ENCODE data around the gene IL19. TPM values are rescaled to one million over a fixed set of nuclear protein-coding genes. Genes with fewer than 3 reads are reported as not detected.
A peak's percentile ranks its signal among the peaks of the same experiment; 100 is the strongest.

The IL19 gene
- total RNA-seq, 2 donors from 2014 or later = not detected

DNA sequence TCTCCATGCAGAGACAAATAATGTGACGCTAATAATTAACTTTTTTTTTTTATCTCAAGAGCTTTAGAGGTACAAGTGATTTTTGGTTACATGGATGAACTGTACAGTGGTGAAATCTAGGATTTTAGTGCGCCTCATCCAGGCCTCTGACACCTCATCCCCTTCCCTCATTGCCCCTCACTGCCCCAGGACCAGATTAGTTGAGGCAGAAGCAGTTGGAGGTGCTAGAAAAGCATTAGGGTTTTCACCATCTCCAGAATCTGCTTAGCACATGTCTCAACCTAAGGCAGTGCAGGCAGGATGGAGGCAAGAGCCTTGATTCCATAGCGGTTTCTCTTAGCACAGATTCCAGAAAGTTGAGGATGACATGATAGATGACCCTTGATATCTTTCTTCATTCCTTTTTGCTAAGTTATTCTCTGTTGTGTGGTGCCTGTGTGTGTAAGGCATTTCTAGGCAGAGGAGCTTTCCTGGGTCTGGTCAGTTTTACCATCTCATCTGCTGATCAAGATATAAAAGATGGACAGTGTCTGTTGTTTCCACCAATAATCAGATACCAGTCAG is 18.0 kb downstream of the IL19 start:
- no peak overlapping the region for H3K4me3 Mint-ChIP-seq
- no peak for ATAC-seq (replicated peaks in 1 of 2)
- H3K27me3 Mint-ChIP-seq (ENCODE audit: low read depth) = peaks cover 40% of the 10 kb centered on the region
- DNase-seq = no peak
- H3K9me3 Mint-ChIP-seq = no peaks in the 10 kb centered on the region
- no peak overlapping the region for H3K27ac Mint-ChIP-seq
- H3K4me1 Mint-ChIP-seq (ENCODE audit: low read depth) = peaks cover 89% of the 10 kb centered on the region
- H3K36me3 Mint-ChIP-seq (ENCODE audit: insufficient read depth in 2 of 2) = peaks cover 0 to 1% of the 10 kb centered on the region in 2 donors

DNA sequence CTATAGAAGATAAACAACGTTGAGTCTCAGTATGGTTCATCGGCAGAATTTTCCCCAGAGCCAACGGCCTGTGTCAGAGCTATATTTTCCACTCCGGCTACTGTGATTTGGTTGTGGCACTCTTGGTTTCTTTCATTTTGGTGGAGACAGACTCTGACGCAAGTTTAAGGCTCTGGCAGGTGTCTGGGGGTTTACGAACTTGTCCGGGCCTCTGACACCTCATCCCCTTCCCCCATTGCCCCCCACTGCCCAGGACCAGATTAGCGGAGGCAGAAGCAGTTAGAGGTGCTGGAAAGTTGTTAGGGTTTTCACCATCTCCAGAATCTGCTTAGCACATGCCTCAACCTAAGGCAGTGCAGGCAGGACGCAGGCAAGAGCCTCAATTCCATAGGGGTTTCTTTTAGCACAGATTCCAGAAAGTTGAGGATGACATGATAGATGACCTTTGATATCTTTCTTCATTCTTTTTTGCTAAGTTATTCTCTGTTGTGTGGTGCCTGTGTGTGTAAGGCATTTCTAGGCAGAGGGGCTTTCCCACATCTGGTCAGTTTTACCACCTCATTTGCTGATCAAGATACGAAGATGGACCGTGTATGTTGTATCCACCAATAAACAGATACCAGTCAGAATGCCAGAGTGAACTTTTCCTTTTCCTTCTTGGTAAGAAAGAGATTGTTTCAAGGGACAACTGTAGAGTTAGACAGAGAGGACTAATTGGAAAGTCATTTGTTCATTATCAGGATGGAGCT is 20.1 kb downstream of the IL19 start:
- no peak for DNase-seq
- Mint-ChIP-seq H3K27ac (no peak overlapping the region), H3K4me1 (ENCODE audit: low read depth) (peaks cover 89% of the 10 kb centered on the region), H3K4me3 (peak overlapping the region; percentile 52 to 58), H3K36me3 (ENCODE audit: insufficient read depth in 2 of 2) (peaks cover 0 to 2% of the 10 kb centered on the region in 2 donors), H3K9me3 (no peaks in the 10 kb centered on the region), H3K27me3 (ENCODE audit: low read depth) (peaks cover 40% of the 10 kb centered on the region)
- no peak for ATAC-seq (replicated peaks in 1 of 2)

DNA sequence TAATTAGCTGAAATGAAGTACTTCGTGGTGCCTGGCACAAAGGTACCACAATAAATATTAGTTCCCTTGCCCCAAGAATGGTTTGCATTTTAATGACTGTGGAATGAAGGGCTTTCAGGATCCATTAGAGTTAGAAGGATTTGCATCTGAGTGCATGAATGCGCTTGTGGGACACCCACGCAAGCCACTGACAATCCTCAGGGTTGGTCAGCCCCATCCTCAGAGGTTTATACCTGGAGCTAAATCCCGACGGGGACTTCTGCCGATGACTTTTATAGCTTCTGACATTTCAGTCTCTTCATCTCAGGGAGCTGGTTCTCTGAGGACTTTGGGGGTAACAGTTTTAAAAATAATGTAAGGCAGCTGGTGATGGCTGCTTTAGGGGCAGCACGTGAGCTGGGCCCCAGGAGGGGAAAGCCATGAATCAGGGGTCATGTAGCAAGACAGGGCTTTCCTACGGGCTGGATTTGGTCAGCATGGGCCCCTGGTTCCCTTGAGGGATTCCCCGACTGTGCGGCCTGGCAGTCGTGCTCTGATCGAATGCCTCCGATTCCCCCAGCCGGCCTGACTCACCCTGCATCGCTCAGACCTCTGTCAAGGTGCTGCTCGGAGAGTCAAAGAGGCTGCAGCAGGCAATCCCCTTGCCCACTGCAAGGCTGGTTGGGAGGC is 22.5 kb downstream of the IL19 start:
- Mint-ChIP-seq H3K27me3 (ENCODE audit: low read depth) (peaks cover 25% of the 10 kb centered on the region), H3K36me3 (ENCODE audit: insufficient read depth in 2 of 2) (peaks cover 0 to 2% of the 10 kb centered on the region in 2 donors), H3K4me1 (ENCODE audit: low read depth) (peaks cover 78% of the 10 kb centered on the region), H3K9me3 (no peaks in the 10 kb centered on the region), H3K4me3 (peak overlapping the region; percentile 19 to 22), H3K27ac (no peak overlapping the region)
- DNase-seq (peak; percentile 54 to 68), ATAC-seq (replicated peaks in 1 of 2) (peak; percentile 56 to 63)

DNA sequence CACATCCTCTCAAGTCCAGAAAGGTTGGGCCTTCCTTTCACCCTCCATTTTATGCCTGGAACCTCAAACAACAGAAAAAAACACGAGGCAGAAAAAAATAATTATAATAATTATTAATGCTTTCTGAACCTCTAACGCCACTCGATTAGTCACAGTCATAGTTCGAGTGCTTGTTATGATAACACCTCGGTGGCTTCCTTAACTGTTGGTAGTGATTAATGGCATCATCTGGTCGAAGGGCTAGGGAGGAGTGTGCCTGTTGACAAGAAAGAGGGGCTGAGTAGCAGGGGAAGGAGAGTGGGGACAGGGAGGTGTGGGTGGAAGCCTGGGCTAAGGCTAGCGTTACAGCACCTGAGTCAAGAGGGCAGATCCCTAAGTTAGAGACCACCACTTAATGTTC is 23.0 kb downstream of the IL19 start:
- H3K27ac Mint-ChIP-seq = no peak overlapping the region
- peaks cover 82% of the 10 kb centered on the region for H3K4me1 Mint-ChIP-seq (ENCODE audit: low read depth)
- DNase-seq (no peak), ATAC-seq (replicated peaks in 1 of 2) (no peak)
- peaks cover 23% of the 10 kb centered on the region for H3K27me3 Mint-ChIP-seq (ENCODE audit: low read depth)
- H3K36me3 Mint-ChIP-seq (ENCODE audit: insufficient read depth in 2 of 2) = peaks cover 0 to 2% of the 10 kb centered on the region in 2 donors
- H3K4me3 Mint-ChIP-seq = peak overlapping the region in 1 of 2 donors; percentile 43
- H3K9me3 Mint-ChIP-seq = no peaks in the 10 kb centered on the region

DNA sequence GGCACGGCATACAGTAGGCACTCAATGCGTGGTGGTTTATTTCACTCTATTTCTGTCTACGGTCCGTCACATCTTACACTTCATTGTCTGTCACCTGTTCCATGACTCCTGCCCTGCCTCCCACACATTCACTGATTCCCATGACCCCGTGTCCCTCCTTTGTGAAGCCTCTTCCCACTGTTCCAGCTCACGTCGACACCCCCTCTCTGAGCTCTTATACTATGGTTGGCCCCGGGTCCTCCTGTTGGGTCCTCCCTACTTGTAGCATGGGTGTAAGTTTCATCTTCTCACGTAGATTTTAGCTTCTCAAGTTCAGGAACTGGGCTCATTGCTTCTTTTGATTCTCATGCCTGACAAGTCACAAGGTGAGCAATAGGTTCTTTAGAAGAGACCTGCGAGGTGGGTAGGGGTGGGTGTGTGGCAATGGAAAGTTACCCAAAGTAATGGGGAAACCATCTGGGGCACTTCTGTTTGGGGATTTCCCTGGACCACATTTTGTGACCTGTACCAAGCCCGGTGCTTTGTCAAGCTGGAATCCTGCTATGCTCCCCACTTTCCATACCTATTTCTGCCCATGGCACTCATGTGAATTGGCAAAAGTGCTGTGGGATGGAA is 23.8 kb downstream of the IL19 start:
- Mint-ChIP-seq H3K27ac (peak overlapping the region; percentile 85), H3K4me3 (peak overlapping the region; percentile 68 to 72), H3K4me1 (ENCODE audit: low read depth) (peaks cover 90% of the 10 kb centered on the region), H3K9me3 (no peaks in the 10 kb centered on the region), H3K36me3 (ENCODE audit: insufficient read depth in 2 of 2) (peaks cover 0 to 2% of the 10 kb centered on the region in 2 donors), H3K27me3 (ENCODE audit: low read depth) (peaks cover 22% of the 10 kb centered on the region)
- ATAC-seq (replicated peaks in 1 of 2) = peak; percentile 57 to 63
- DNase-seq = peak; percentile 55 to 68

DNA sequence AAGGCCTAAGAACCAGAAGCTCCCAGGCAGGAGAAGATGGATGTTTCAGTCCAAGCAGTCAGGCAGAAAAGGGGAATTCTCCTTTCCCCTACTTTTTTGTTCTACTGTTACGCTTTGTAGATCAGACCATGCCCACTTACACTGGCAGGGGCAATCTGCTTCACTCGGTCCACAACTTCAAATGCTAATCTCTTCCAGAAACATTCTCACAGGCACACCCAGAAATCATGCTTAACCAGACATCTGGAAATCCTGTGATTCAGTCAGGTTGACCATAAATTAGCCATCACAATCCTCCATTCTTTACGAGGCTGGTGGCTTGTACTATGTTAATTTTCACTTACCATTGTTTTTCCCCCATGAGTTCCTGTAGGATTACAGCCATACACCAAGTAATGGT is 25.5 kb downstream of the IL19 start:
- Mint-ChIP-seq H3K4me3 (no peak overlapping the region), H3K4me1 (ENCODE audit: low read depth) (peaks cover 86% of the 10 kb centered on the region), H3K27me3 (ENCODE audit: low read depth) (peaks cover 26% of the 10 kb centered on the region), H3K27ac (no peak overlapping the region), H3K36me3 (ENCODE audit: insufficient read depth in 2 of 2) (peaks cover 0 to 2% of the 10 kb centered on the region in 2 donors), H3K9me3 (no peaks in the 10 kb centered on the region)
- DNase-seq = no peak
- ATAC-seq (replicated peaks in 1 of 2) = no peak

DNA sequence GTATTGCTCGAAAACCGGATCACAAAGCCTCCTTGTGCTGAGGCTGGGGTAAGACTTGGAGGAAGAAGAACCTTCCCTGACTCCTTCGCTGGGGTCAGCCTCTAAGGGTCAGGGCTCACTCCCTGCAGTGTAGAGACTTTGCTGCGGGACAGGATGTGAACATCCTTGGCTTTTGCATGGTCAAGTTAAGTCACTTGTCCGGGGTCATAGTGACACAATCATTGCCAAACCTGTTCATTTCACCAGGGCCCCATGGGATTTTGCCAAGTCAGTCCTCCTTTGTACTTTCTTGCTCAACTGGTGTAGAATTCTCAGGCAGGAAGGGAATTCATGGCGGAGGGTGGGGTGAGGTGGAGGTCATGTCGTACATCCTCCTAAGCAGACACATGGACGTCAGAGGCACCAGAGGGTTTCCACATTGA is 26.4 kb downstream of the IL19 start:
- peaks cover 86% of the 10 kb centered on the region for H3K4me1 Mint-ChIP-seq (ENCODE audit: low read depth)
- DNase-seq = no peak
- H3K4me3 Mint-ChIP-seq = no peak overlapping the region
- peaks cover 0 to 5% of the 10 kb centered on the region in 2 donors for H3K36me3 Mint-ChIP-seq (ENCODE audit: insufficient read depth in 2 of 2)
- H3K9me3 Mint-ChIP-seq = no peaks in the 10 kb centered on the region
- no peak for ATAC-seq (replicated peaks in 1 of 2)
- peaks cover 32% of the 10 kb centered on the region for H3K27me3 Mint-ChIP-seq (ENCODE audit: low read depth)
- H3K27ac Mint-ChIP-seq = no peak overlapping the region

DNA sequence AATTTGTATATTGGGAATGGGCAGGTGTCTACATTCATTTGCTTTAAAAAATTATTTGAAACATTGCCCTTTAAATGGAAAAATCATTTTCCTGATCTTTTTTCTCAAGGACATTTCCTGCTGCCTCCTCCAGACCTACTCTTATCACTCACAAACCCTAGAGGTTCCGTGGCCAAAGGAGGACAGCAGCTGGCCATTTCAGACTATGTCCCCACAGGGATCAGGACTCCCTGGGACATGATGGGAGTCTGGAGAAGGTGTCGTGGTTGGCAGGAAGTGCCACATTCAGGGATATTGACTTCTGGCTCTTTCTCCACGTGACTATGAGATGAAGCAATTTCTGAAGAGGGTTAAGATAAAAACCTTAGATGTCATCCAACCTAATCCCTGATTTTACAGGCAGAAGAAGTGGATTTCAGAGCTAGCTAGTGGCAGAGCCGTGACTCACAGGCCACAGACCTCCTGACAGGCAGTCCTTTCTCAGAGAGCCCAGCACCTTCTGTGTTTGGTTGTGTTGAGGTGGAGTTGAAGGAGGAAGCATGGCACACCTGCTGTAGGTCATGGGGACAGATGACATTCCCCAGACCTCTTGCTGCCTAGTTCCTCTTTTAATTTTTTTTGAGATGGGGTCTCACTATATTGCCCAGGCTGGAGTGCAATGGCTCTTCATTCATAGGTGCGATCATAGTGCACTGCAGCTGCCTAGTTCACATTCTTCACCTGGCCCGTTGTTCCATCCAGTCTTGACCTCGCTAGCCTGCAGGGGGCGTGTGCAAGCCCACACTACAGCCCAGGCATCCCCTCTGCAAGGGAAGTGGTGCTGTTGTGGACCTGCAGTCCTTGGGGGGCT is 27.2 kb downstream of the IL19 start:
- Mint-ChIP-seq H3K27ac (no peak overlapping the region), H3K9me3 (no peaks in the 10 kb centered on the region), H3K4me3 (no peak overlapping the region), H3K27me3 (ENCODE audit: low read depth) (peaks cover 32% of the 10 kb centered on the region), H3K36me3 (ENCODE audit: insufficient read depth in 2 of 2) (peaks cover 0 to 5% of the 10 kb centered on the region in 2 donors), H3K4me1 (ENCODE audit: low read depth) (peaks cover 86% of the 10 kb centered on the region)
- ATAC-seq (replicated peaks in 1 of 2) (peak; percentile 22 to 26), DNase-seq (peak in 1 of 2 donors; percentile 40)

DNA sequence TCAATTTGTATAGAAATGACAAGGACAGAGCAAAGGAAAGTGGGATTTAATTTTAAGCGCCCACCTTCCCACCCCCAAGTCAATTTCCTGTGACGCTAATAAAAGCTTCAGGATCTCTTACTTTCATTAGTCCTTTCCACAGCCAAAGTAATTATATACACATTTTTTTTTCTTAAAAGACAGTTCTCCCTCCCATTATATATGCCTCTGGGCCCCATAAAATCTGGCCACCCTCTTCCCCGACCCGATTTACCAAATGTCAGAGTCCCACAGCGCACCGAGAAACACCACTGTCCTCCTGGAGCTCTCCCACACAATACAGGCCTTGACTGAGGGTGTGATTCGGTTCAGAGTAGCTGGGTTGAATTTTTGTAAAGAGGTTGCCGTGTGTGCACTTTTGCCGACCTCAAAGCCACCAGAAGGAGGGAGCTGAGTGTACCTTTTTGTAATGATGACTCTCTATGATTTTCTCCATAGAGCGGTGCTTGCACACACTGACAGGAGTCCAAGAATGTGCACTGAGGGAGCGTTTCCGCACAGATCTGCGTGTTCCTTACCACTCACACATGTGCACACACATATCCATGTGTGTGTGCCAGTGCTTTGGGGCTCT is 27.9 kb downstream of the IL19 start:
- Mint-ChIP-seq H3K9me3 (no peaks in the 10 kb centered on the region), H3K27me3 (ENCODE audit: low read depth) (peaks cover 32% of the 10 kb centered on the region), H3K27ac (no peak overlapping the region), H3K4me3 (peak overlapping the region in 1 of 2 donors; percentile 8), H3K36me3 (ENCODE audit: insufficient read depth in 2 of 2) (peaks cover 0 to 5% of the 10 kb centered on the region in 2 donors), H3K4me1 (ENCODE audit: low read depth) (peaks cover 86% of the 10 kb centered on the region)
- peak; percentile 49 to 50 for DNase-seq
- ATAC-seq (replicated peaks in 1 of 2) = peak; percentile 6 to 21

DNA sequence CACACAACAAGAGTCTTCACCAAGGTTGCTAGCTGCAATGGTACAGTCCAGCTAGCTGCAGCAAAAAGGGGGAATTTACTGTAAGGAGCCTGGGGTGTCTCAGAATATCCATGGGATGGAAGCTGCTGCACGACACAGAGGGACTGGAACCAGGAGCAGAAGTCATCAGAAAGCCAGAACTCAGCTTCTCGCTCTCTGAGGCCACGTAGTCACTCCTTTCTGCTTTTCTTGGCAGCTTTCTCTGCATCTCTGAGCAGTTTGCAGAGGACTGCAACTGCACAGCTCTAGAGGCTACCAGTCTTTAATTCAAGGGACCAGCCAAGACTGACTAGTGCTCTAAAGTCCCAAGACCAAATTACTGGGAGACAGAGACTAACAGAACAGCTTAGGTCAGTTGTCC is 28.7 kb downstream of the IL19 start:
- peaks cover 86% of the 10 kb centered on the region for H3K4me1 Mint-ChIP-seq (ENCODE audit: low read depth)
- peaks cover 0 to 4% of the 10 kb centered on the region in 2 donors for H3K36me3 Mint-ChIP-seq (ENCODE audit: insufficient read depth in 2 of 2)
- DNase-seq (no peak), ATAC-seq (replicated peaks in 1 of 2) (no peak)
- no peaks in the 10 kb centered on the region for H3K9me3 Mint-ChIP-seq
- no peak overlapping the region for H3K27ac Mint-ChIP-seq
- peaks cover 32% of the 10 kb centered on the region for H3K27me3 Mint-ChIP-seq (ENCODE audit: low read depth)
- no peak overlapping the region for H3K4me3 Mint-ChIP-seq

DNA sequence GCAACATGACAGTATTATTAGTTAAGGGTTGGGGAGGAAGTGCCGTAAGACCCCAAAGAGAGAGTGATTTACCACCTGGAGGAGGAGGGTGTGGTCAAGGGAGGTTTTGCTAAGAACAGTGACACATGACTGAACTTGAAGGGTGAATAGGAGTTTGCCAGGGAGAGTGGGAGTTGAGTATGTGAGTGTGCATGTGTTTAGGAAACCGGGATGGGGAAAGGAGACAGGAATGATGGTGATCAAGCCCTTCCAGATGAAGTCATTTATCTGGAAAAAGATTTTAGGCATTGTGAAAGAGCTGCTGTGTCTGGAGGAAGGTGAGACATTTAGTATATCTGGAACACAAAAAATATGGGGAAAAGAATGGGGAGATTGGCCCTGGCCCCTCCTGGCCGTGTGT is 29.8 kb downstream of the IL19 start:
- Mint-ChIP-seq H3K36me3 (ENCODE audit: insufficient read depth in 2 of 2) (peaks cover 0 to 3% of the 10 kb centered on the region in 2 donors), H3K27me3 (ENCODE audit: low read depth) (peaks cover 32% of the 10 kb centered on the region), H3K27ac (no peak overlapping the region), H3K9me3 (no peaks in the 10 kb centered on the region), H3K4me3 (no peak overlapping the region), H3K4me1 (ENCODE audit: low read depth) (peaks cover 86% of the 10 kb centered on the region)
- DNase-seq (no peak), ATAC-seq (replicated peaks in 1 of 2) (no peak)

DNA sequence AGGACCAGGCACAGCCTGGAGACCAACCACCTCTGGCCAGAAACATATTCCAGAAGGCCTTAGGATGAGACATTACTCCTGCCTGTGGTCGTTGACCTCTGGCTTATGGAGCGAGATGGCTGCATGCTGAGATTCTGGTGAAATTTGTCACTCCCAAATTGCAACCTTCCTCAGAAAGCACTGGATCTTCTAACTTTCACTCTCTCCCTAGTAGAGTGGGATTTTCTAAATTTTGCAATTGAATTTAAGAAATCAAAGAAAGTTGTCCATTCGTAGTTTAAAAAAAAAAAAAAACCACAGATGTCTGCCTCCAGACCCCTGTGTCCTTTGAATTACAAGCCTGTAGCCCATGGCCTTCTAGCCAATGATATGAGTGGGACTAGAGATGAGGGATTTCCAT is 30.3 kb downstream of the IL19 start:
- H3K4me1 Mint-ChIP-seq (ENCODE audit: low read depth) = peaks cover 85% of the 10 kb centered on the region
- peaks cover 33% of the 10 kb centered on the region for H3K27me3 Mint-ChIP-seq (ENCODE audit: low read depth)
- DNase-seq = no peak
- ATAC-seq (replicated peaks in 1 of 2) = no peak
- peaks cover 0 to 3% of the 10 kb centered on the region in 2 donors for H3K36me3 Mint-ChIP-seq (ENCODE audit: insufficient read depth in 2 of 2)
- H3K4me3 Mint-ChIP-seq = no peak overlapping the region
- H3K9me3 Mint-ChIP-seq = no peaks in the 10 kb centered on the region
- H3K27ac Mint-ChIP-seq = no peak overlapping the region

Measured in activated T-cell treated with anti-CD3 and anti-CD28 coated beads, Interleukin-2, amount 50 U/mL, for 72 hours (primary cell).